Endodermal cell (in vitro differentiated cells): ENCODE measurements around the gene LMO7. TPM values are rescaled to one million over a fixed set of nuclear protein-coding genes. Genes with fewer than 3 reads are reported as not detected.

ENCODE experiments used
- DNase-seq: peaks from one replicate; pipeline ENCODE4 v3.0.0-alpha.2; 2017
- H3K27ac ChIP-seq: 2 replicates; pipeline ENCODE4 v1.5.1; 2013; ENCODE audit warnings: mild to moderate bottlenecking, low read depth, low read length, moderate library complexity
- H3K27me3 ChIP-seq: 2 replicates; pipeline ENCODE4 v1.6.1; 2013; ENCODE audit warnings: mild to moderate bottlenecking, low read length, moderate library complexity; ENCODE audit not compliant: insufficient read depth, control insufficient read depth, poor library complexity, severe bottlenecking
- H3K36me3 ChIP-seq: 2 replicates; pipeline ENCODE4 v1.7.0; 2013; ENCODE audit warnings: mild to moderate bottlenecking, low read length, moderate library complexity; ENCODE audit not compliant: control insufficient read depth, insufficient read depth
- H3K4me1 ChIP-seq: one replicate; pipeline ENCODE4 v1.7.0; 2013; ENCODE audit warnings: low read length; ENCODE audit not compliant: control insufficient read depth, insufficient read depth
- H3K4me3 ChIP-seq: 2 replicates; pipeline ENCODE4 v1.5.1; 2013; ENCODE audit warnings: mild to moderate bottlenecking, low read length, moderate library complexity
- H3K9ac ChIP-seq: 2 replicates; pipeline ENCODE4 v1.6.1; 2013; ENCODE audit warnings: mild to moderate bottlenecking, low read length, moderate library complexity; ENCODE audit not compliant: poor library complexity, severe bottlenecking; ENCODE audit errors: extremely low read depth
- H3K9me3 ChIP-seq: 2 replicates; pipeline ENCODE4 v1.6.1; 2013; ENCODE audit warnings: mild to moderate bottlenecking, low read length, moderate library complexity; ENCODE audit not compliant: control insufficient read depth
- H3K27ac Mint-ChIP-seq: 2 replicates; pipeline ENCODE4 v1.8.0; 2020; ENCODE audit warnings: mixed read lengths
- H3K27me3 Mint-ChIP-seq: 2 replicates; pipeline ENCODE4 v1.8.0; 2021; ENCODE audit warnings: mild to moderate bottlenecking, mixed read lengths; ENCODE audit not compliant: insufficient read depth
- H3K36me3 Mint-ChIP-seq: 2 replicates; pipeline ENCODE4 v1.8.0; 2020; ENCODE audit warnings: low read depth, mixed read lengths
- H3K4me1 Mint-ChIP-seq: 2 replicates; pipeline ENCODE4 v1.8.0; 2020; ENCODE audit warnings: mixed read lengths
- H3K4me3 Mint-ChIP-seq: 2 replicates; pipeline ENCODE4 v1.8.0; 2020; ENCODE audit warnings: mild to moderate bottlenecking, moderate library complexity, mixed read lengths
- H3K9me3 Mint-ChIP-seq: 2 replicates; pipeline ENCODE4 v1.8.0; 2020; ENCODE audit warnings: mild to moderate bottlenecking, mixed read lengths
- WGBS, 2 experiments: methylation state at CpG; one replicate each; pipeline versions ENCODE4 v1.1.5 to v1.1.7; 2013; ENCODE audit warnings: missing lambda C conversion rate in 2 of 2, mixed read lengths in 1 of 2; ENCODE audit not compliant: insufficient coverage in 1 of 2, insufficient read length in 1 of 2; 5-methylcytosine and 5-hydroxymethylcytosine counted together
- total RNA-seq, 2 donors: library from RNA; stranded (reverse); fragmentation: NEBNext Ultra II Directional in 1 of 2; extraction: Animal tissue kit (Norgen Biotek cat#: 25700) in 1 of 2; gene quantifications; 2 replicates in 1 of 2; 3 replicates in 1 of 2; pipeline ENCODE4 v1.2.1, GENCODE V29; 2021
- TF ChIP-seq, protein P1 (sequence below): fragments of 200-600 bp; sonication (generic); conservative IDR thresholded peaks from 2 replicates; pipeline ENCODE4 v1.5.0; 2021; ENCODE audit warnings: antibody characterized with exemption, mild to moderate bottlenecking

LMO7 gene
- total RNA-seq, 2 donors from 2014 or later = 9.9 to 14.1 TPM

- Mint-ChIP-seq H3K9me3 (no peaks in the 10 kb centered on the region), H3K27me3 (no peaks in the 10 kb centered on the region), H3K4me3 (no peak overlapping the region), H3K36me3 (no peaks in the 10 kb centered on the region), H3K4me1 (peaks cover 33% of the 10 kb centered on the region), H3K27ac (no peak overlapping the region)
- Histone ChIP-seq H3K4me3 (no peak overlapping the region), H3K27me3 (no peaks in the 10 kb centered on the region), H3K27ac (no peak overlapping the region), H3K4me1 (peaks cover 4% of the 10 kb centered on the region), H3K9me3 (no peaks in the 10 kb centered on the region), H3K36me3 (no peaks in the 10 kb centered on the region), H3K9ac (no peak overlapping the region)
- TF ChIP-seq, protein P1, sequence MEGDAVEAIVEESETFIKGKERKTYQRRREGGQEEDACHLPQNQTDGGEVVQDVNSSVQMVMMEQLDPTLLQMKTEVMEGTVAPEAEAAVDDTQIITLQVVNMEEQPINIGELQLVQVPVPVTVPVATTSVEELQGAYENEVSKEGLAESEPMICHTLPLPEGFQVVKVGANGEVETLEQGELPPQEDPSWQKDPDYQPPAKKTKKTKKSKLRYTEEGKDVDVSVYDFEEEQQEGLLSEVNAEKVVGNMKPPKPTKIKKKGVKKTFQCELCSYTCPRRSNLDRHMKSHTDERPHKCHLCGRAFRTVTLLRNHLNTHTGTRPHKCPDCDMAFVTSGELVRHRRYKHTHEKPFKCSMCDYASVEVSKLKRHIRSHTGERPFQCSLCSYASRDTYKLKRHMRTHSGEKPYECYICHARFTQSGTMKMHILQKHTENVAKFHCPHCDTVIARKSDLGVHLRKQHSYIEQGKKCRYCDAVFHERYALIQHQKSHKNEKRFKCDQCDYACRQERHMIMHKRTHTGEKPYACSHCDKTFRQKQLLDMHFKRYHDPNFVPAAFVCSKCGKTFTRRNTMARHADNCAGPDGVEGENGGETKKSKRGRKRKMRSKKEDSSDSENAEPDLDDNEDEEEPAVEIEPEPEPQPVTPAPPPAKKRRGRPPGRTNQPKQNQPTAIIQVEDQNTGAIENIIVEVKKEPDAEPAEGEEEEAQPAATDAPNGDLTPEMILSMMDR = no peak
- no peak for DNase-seq
- 83 to 100% methylated on average over 1 of the region's 1 CpG for WGBS, 2 experiments
Measured at GRCh38 chr13:75690607-75691006, 54.5 kb downstream of the LMO7 start.

DNA sequence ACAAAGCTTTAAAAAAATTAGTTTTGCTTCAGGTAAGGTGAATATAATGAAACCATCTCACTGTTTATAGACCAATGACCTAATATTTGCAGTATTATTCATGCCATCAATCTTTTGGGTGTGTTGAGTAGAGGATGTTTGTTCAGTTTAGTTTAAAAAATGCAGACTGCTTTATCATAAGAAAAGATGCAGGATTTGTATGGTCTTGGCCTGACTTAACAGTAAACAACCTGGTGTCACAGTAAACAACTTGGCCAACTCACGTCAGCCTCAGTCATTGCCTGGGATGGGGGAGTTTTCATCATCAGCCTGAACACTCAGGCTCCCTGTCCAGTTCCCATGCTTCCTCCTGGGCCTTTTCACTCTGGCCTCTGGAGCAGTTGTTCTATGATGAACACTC lies 55.1 kb downstream of the LMO7 start:
- Mint-ChIP-seq H3K36me3 (no peaks in the 10 kb centered on the region), H3K27ac (no peak overlapping the region), H3K4me1 (peaks cover 35% of the 10 kb centered on the region), H3K9me3 (no peaks in the 10 kb centered on the region), H3K4me3 (no peak overlapping the region), H3K27me3 (no peaks in the 10 kb centered on the region)
- WGBS, 2 experiments = 90 to 100% methylated on average over 1 of the region's 1 CpG
- TF ChIP-seq, protein P1 = no peak
- no peak overlapping the region for H3K9ac ChIP-seq
- DNase-seq = no peak
- H3K27ac ChIP-seq = no peak overlapping the region
- no peak overlapping the region for H3K4me3 ChIP-seq
- peaks cover 4% of the 10 kb centered on the region for H3K4me1 ChIP-seq
- H3K36me3 ChIP-seq = no peaks in the 10 kb centered on the region
- no peaks in the 10 kb centered on the region for H3K9me3 ChIP-seq
- H3K27me3 ChIP-seq = no peaks in the 10 kb centered on the region

GRCh38 chr13:75693227-75693626 lies 57.1 kb downstream of the LMO7 start:
- H3K9me3 Mint-ChIP-seq = peaks cover 5% of the 10 kb centered on the region
- no peak overlapping the region for H3K9ac ChIP-seq
- no peaks in the 10 kb centered on the region for H3K27me3 ChIP-seq
- H3K4me1 ChIP-seq = peaks cover 4% of the 10 kb centered on the region
- H3K36me3 Mint-ChIP-seq = peaks cover 5% of the 10 kb centered on the region
- H3K36me3 ChIP-seq = no peaks in the 10 kb centered on the region
- peaks cover under 1% of the 10 kb centered on the region for H3K9me3 ChIP-seq
- no peak for DNase-seq
- no peak overlapping the region for H3K27ac ChIP-seq
- H3K27me3 Mint-ChIP-seq = no peaks in the 10 kb centered on the region
- no peak overlapping the region for H3K4me3 ChIP-seq
- H3K27ac Mint-ChIP-seq = no peak overlapping the region
- H3K4me1 Mint-ChIP-seq = peaks cover 33% of the 10 kb centered on the region
- TF ChIP-seq, protein P1 = no peak
- H3K4me3 Mint-ChIP-seq = no peak overlapping the region
- 78% methylated on average over 2 of the region's 2 CpGs; no CpG with 5 or more reads in 1 of the 2 experiments for WGBS, 2 experiments
